ENCODE results near the gene GBA3. TPM values are rescaled to one million over a fixed set of nuclear protein-coding genes. Genes with fewer than 3 reads are reported as not detected.

Gene GBA3
- total and polyA plus RNA-seq, 9 donors = 0.06 to 5.4 (median 0.51) TPM; not detected in 3

DNA sequence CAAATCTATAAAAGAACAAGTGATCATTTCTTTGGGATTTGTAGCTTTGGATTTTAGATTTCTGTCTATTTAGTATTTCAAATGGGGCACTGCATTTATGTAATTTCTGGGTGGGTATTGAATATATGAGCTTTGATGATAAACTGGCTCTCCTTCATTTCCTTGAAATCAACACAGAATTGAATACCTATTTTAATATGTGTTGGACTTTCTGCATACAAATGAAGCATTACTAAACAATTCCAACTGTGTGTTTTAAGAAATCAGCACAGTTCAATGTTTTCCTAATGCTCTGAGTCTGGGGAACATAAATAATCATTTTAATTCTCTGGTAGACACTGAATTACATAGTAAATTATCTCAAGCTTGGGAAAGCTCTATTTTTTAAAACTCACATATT lies 42.0 kb upstream of the GBA3 start:
- intact Hi-C loops (cut with DNase I) = no loop called here
- no peak overlapping the region for H3K27ac ChIP-seq
- H3K36me3 ChIP-seq = no peaks in the 10 kb centered on the region
- H3K9me3 ChIP-seq = no peaks in the 10 kb centered on the region
- no peaks in the 10 kb centered on the region for H3K4me1 ChIP-seq (ENCODE audit: insufficient read depth)
- no peak for TF ChIP-seq CTCF (IDR thresholded peaks at IDR 0.05)
- TF ChIP-seq EP300 (IDR thresholded peaks at IDR 0.05) = no peak
- TF ChIP-seq POLR2A (IDR thresholded peaks at IDR 0.05) = no peak
- no peak for DNase-seq
- H3K4me3 ChIP-seq = no peak overlapping the region
- H3K27me3 ChIP-seq = no peaks in the 10 kb centered on the region

GRCh38 chr4:22653752-22654151 lies 39.0 kb upstream of the GBA3 start:
- Histone ChIP-seq H3K27ac (no peak overlapping the region), H3K4me1 (ENCODE audit: insufficient read depth) (no peaks in the 10 kb centered on the region), H3K27me3 (no peaks in the 10 kb centered on the region), H3K9me3 (no peaks in the 10 kb centered on the region), H3K36me3 (no peaks in the 10 kb centered on the region), H3K4me3 (no peak overlapping the region)
- intact Hi-C loops (cut with DNase I) = no loop called here
- no peak for DNase-seq
- WGBS, 3 donors = 79 to 91% (median 86%) methylated on average over 3 of the region's 3 CpGs
- TF ChIP-seq EP300 (IDR thresholded peaks at IDR 0.05) = no peak
- TF ChIP-seq POLR2A (IDR thresholded peaks at IDR 0.05) = no peak
- no peak for TF ChIP-seq CTCF (IDR thresholded peaks at IDR 0.05)

- DNase-seq = no peak
- intact Hi-C loops (cut with DNase I) = no loop called here
- no peak overlapping the region for H3K4me3 ChIP-seq
- no peaks in the 10 kb centered on the region for H3K36me3 ChIP-seq
- H3K27ac ChIP-seq = no peak overlapping the region
- no peaks in the 10 kb centered on the region for H3K9me3 ChIP-seq
- TF ChIP-seq CTCF (IDR thresholded peaks at IDR 0.05) (no peak), POLR2A (IDR thresholded peaks at IDR 0.05) (no peak), EP300 (IDR thresholded peaks at IDR 0.05) (no peak)
- 14 to 20% (median 17%) methylated on average over 6 of the region's 6 CpGs for WGBS, 3 donors
- no peaks in the 10 kb centered on the region for H3K4me1 ChIP-seq (ENCODE audit: insufficient read depth)
- no peaks in the 10 kb centered on the region for H3K27me3 ChIP-seq
Observed at GRCh38 chr4:22661443-22661842, 31.3 kb upstream of the GBA3 start.

DNA sequence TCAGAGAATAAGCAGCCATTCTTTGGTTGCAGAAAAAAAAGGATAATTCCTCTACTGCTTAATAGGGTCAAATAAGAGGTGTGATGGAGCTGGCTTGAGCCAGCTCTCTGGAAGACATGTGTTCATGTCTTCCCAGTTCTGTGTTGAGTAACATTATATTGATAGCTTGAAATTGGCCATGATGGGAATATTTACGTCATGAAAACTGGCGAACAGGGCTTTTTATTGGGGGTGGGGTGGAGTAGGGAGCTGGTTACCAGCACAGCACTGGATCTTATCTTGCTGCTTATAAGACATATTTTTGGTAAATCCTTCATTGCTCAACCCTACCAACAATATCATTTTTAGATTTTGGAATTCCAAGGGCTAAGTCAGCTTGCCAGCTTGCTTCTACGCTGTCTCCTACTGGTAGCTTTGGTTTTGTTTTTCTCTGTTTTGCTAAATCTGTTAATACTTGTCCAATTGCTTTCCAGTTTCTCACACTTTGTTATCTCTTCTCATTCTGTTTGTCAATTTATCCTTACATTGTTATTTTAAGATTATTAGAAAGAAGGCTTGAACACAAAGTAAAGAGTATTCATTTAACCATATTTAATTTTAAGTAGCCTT lies 25.3 kb upstream of the GBA3 start:
- no peak overlapping the region for H3K4me3 ChIP-seq
- 69 to 81% (median 74%) methylated on average over 3 of the region's 3 CpGs for WGBS, 3 donors
- TF ChIP-seq EP300 (IDR thresholded peaks at IDR 0.05) = no peak
- no peak for TF ChIP-seq POLR2A (IDR thresholded peaks at IDR 0.05)

DNA sequence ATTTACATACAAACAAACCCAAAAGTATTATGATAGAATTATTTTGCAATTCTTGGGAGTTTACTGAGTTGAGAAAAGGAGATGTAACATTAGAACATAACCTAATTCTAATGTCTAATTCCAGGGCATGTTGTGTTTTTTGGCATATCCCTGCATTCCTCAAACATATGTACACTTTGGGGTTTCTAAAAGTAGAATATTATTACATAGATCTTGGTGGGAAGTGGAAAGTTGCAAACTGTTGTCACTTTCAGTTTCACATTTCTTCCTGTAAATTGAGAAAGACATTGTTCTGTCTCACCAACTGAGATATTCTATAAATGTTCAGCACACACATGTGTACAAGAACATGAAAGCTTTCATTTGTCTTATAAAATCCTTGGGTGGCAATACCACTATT lies 24.4 kb upstream of the GBA3 start:
- no peaks in the 10 kb centered on the region for H3K36me3 ChIP-seq
- H3K4me3 ChIP-seq = no peak overlapping the region
- TF ChIP-seq EP300 (IDR thresholded peaks at IDR 0.05) = no peak
- TF ChIP-seq CTCF (IDR thresholded peaks at IDR 0.05) = no peak
- no peak for TF ChIP-seq POLR2A (IDR thresholded peaks at IDR 0.05)
- no peaks in the 10 kb centered on the region for H3K27me3 ChIP-seq
- intact Hi-C loops (cut with DNase I) = no loop called here
- no peak for DNase-seq
- peaks cover 3% of the 10 kb centered on the region for H3K4me1 ChIP-seq (ENCODE audit: insufficient read depth)
- no peak overlapping the region for H3K27ac ChIP-seq
- no peaks in the 10 kb centered on the region for H3K9me3 ChIP-seq

More for the DNA sequence above, 25.3 kb upstream of the GBA3 start:
- H3K27me3 ChIP-seq = no peaks in the 10 kb centered on the region
- no peak overlapping the region for H3K27ac ChIP-seq
- DNase-seq = peak in 1 of 5 donors; percentile 18
- H3K4me1 ChIP-seq (ENCODE audit: insufficient read depth) = peaks cover 3% of the 10 kb centered on the region
- H3K36me3 ChIP-seq = no peaks in the 10 kb centered on the region
- intact Hi-C loops (cut with DNase I) = no loop called here
- no peaks in the 10 kb centered on the region for H3K9me3 ChIP-seq
